OCI-LY7 (cell line): ENCODE data around the gene GBA2. TPM values are rescaled to one million over a fixed set of nuclear protein-coding genes. Genes with fewer than 3 reads are reported as not detected.

Experiments
- BruUV-seq: library from RNA; stranded (reverse); fragments of 400-500 nt; replicated peaks from 2 replicates; lab custom pipeline; 2021; lab: Mats Ljungman, UMichigan
- CTCF ChIA-PET: fragments of 300-600 bp; sonication (Branson Sonifier 250); formaldehyde crosslinking; loops from one replicate; lab custom pipeline; 2022; ENCODE audit warnings: antibody characterized with exemption; ENCODE audit not compliant: unreplicated experiment; lab: Charles Lee
- POLR2A ChIA-PET: fragments of 300-600 bp; sonication (Branson Sonifier 250); formaldehyde crosslinking; loops from one replicate; lab custom pipeline; 2022; ENCODE audit warnings: antibody characterized with exemption; lab: Charles Lee
- DNase-seq: peaks from one replicate; pipeline ENCODE4 v3.0.0-alpha.2; 2015; ENCODE audit warnings: low spot score
- H2AFZ ChIP-seq: fragments of 200-600 bp; sonication (generic), shearing (Covaris generic); 2 replicates; pipeline ENCODE4 v1.6.1; 2014; ENCODE audit warnings: mild to moderate bottlenecking, antibody characterized with exemption, low read length, moderate library complexity
- H3K27ac ChIP-seq: fragments of 200-600 bp; sonication (generic); 2 replicates; pipeline ENCODE4 v1.5.1; 2014; ENCODE audit warnings: mixed run types, low read depth, mild to moderate bottlenecking, moderate library complexity, low read length, inconsistent platforms; ENCODE audit not compliant: poor library complexity, severe bottlenecking
- H3K36me3 ChIP-seq: fragments of 200-600 bp; sonication (generic); 2 replicates; pipeline ENCODE4 v1.6.1; 2014; ENCODE audit warnings: mild to moderate bottlenecking, antibody characterized with exemption, low read length, moderate library complexity, mixed read lengths; ENCODE audit not compliant: insufficient read depth
- H3K4me1 ChIP-seq: fragments of 200-600 bp; sonication (generic); 2 replicates; pipeline ENCODE4 v1.5.1; 2014; ENCODE audit warnings: mild to moderate bottlenecking, low read length; ENCODE audit not compliant: insufficient read depth, poor library complexity, severe bottlenecking
- H3K4me2 ChIP-seq: fragments of 200-600 bp; sonication (generic); 2 replicates; pipeline ENCODE4 v1.6.1; 2014; ENCODE audit warnings: mild to moderate bottlenecking, low read length
- H3K4me3 ChIP-seq: fragments of 200-600 bp; sonication (generic); 2 replicates; pipeline ENCODE4 v1.5.1; 2014; ENCODE audit warnings: mild to moderate bottlenecking, low read depth, low read length; ENCODE audit not compliant: poor library complexity, severe bottlenecking
- H3K79me2 ChIP-seq: fragments of 200-600 bp; sonication (generic); 2 replicates; pipeline ENCODE4 v1.6.1; 2016; ENCODE audit warnings: low read depth, mild to moderate bottlenecking, low read length, moderate library complexity, mixed read lengths; ENCODE audit not compliant: insufficient read depth
- H3K9me2 ChIP-seq: fragments of 200-600 bp; sonication (generic); 2 replicates; pipeline ENCODE4 v1.6.1; 2016; ENCODE audit warnings: mild to moderate bottlenecking, low read length, mixed read lengths; ENCODE audit not compliant: insufficient read depth
- H3K9me3 ChIP-seq: fragments of 200-600 bp; sonication (generic); 2 replicates; pipeline ENCODE4 v1.6.1; 2014; ENCODE audit warnings: mild to moderate bottlenecking, mixed run types, low read length, mixed read lengths
- H4K20me1 ChIP-seq: fragments of 200-600 bp; sonication (generic); 2 replicates; pipeline ENCODE4 v1.6.1; 2014; ENCODE audit warnings: mild to moderate bottlenecking, antibody characterized with exemption, low read length, moderate library complexity, mixed read lengths; ENCODE audit not compliant: insufficient read depth
- EZH2phosphoT487 ChIP-seq: fragments of 200-600 bp; sonication (generic); IDR thresholded peaks from 2 replicates; pipeline ENCODE4 v1.6.1; 2018; ENCODE audit warnings: low read depth, borderline replicate concordance, mild to moderate bottlenecking, mixed run types, antibody characterized with exemption, low read length, moderate library complexity, mixed read lengths
- intact Hi-C: fragments of 100-400 bp; cut with micrococcal nuclease; formaldehyde crosslinking; loops from one replicate; pipeline ENCODE4 v1.10.0; 2022; ENCODE audit not compliant: unreplicated experiment
- total RNA-seq, 2 experiments: library from RNA; depleted of rRNA in 1 of 2; stranded (reverse); fragments of >200 nt in 1 of 2; shearing (Covaris generic) in 1 of 2; gene quantifications; 2 replicates each; pipeline ENCODE4 v1.2.3, GENCODE V29; 2014 to 2022
- TF ChIP-seq, protein P1 (sequence below): fragments of 200-600 bp; sonication (generic); conservative IDR thresholded peaks from 2 replicates; pipeline ENCODE4 v1.5.1; 2014; ENCODE audit warnings: mild to moderate bottlenecking, antibody characterized with exemption, low read length, moderate library complexity, mixed read lengths

GBA2 gene
- total RNA-seq, 2 experiments from 2014 or later, result 66.0 to 68.2 TPM

DNA sequence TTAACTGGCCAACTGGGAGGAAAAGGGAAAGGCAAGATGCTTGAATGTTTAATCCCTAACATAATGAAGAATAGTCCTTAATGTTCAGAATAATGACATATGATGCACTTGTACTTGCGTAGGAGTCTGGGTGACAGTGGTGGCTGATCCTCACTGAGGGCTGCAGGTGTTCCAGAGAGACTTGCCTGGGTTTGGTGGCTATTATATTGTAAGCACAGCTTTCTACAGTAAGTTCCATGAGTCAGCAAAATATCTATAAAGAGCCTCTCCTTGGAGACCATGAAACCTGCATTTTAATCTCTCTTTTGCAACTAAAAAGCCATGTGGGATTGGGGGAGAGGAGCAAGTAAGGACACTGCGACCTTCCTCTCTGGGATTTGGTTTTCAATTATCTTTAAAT, 40.5 kb upstream of the GBA2 start:
- Histone ChIP-seq H3K9me2 (no peaks in the 10 kb centered on the region), H2AFZ (no peak overlapping the region), H4K20me1 (no peaks in the 10 kb centered on the region), H3K27ac (no peak overlapping the region), H3K4me1 (peaks cover 19% of the 10 kb centered on the region), H3K4me2 (no peak overlapping the region), H3K9me3 (no peaks in the 10 kb centered on the region), H3K79me2 (no peaks in the 10 kb centered on the region), H3K36me3 (peaks cover 3% of the 10 kb centered on the region; the same call in 1 of the 2 replicates), H3K4me3 (no peak overlapping the region)
- no TSS peak for BruUV-seq
- CTCF ChIA-PET, result interaction anchor here (0.8 to 1.4 kb wide), 4 partner anchors 14 to 93 kb away, joined by 3 to 5 read pairs (median 4); partner anchors contain the start of gene HINT2
- no peak for DNase-seq
- TF ChIP-seq, protein P1, sequence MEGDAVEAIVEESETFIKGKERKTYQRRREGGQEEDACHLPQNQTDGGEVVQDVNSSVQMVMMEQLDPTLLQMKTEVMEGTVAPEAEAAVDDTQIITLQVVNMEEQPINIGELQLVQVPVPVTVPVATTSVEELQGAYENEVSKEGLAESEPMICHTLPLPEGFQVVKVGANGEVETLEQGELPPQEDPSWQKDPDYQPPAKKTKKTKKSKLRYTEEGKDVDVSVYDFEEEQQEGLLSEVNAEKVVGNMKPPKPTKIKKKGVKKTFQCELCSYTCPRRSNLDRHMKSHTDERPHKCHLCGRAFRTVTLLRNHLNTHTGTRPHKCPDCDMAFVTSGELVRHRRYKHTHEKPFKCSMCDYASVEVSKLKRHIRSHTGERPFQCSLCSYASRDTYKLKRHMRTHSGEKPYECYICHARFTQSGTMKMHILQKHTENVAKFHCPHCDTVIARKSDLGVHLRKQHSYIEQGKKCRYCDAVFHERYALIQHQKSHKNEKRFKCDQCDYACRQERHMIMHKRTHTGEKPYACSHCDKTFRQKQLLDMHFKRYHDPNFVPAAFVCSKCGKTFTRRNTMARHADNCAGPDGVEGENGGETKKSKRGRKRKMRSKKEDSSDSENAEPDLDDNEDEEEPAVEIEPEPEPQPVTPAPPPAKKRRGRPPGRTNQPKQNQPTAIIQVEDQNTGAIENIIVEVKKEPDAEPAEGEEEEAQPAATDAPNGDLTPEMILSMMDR, result no peak
- TF ChIP-seq EZH2phosphoT487, result no peak
- intact Hi-C loops, result no loop called here
- POLR2A ChIA-PET, result interaction anchor here (0.5 to 1.5 kb wide), 3 partner anchors 37 to 149 kb away, joined by 3 to 6 read pairs (median 5); partner anchors contain the start of genes GBA2 and RGP1

DNA sequence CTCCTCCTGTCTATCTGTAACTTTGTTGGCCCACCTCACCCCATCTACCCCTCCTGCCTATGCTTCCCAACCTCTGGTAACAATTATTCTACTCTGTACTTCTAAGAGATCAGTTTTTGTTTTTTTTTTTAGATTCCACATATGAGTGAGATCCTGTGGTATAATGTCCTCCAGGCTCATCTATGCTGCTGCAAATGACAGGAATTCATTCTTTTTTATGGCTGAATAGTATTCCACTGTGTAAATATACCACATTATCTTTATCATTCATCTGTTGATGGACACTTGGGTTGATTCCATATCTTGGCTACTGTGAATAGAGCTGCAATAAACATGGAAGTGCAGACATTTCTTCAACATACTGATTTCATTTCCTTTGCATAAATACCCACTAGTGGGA, 34.4 kb upstream of the GBA2 start:
- intact Hi-C loops, result no loop called here
- H4K20me1 ChIP-seq, result no peaks in the 10 kb centered on the region
- no peaks in the 10 kb centered on the region for H3K9me3 ChIP-seq
- no peak overlapping the region for H3K4me3 ChIP-seq
- H3K79me2 ChIP-seq, result no peaks in the 10 kb centered on the region
- H3K4me1 ChIP-seq, result peaks cover 19% of the 10 kb centered on the region
- H3K9me2 ChIP-seq, result no peaks in the 10 kb centered on the region
- TF ChIP-seq, protein P1, result no peak
- no peak for TF ChIP-seq EZH2phosphoT487
- ChIA-PET POLR2A (interaction anchor here (1.6 kb wide), 1 partner anchor 11 kb away, joined by 3 read pairs; no protein-coding TSS in a partner anchor), CTCF (no interaction called here)
- no peak for DNase-seq
- no peak overlapping the region for H2AFZ ChIP-seq
- H3K27ac ChIP-seq, result no peak overlapping the region
- no peak overlapping the region for H3K4me2 ChIP-seq
- H3K36me3 ChIP-seq, result peaks cover 15% of the 10 kb centered on the region
- BruUV-seq, result no TSS peak

DNA sequence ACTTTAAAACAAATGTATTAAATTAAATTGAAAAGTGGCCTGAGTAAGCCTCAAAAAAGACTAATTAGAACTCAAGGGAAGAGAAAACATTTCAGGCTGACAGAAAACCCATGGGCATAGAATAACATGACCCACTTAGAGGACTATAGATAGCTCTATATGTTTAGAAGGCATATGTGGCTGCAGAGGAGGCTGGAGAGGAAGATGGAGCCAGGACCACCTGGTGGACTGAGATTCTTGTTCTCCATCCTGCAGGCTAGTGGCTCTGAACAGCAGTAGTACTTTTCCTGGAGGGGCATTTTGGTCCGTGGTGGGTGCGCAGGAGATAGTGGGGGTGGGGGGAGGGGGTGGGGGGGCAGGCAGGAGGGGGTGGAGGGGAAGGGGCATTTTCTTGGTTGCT, 32.0 kb upstream of the GBA2 start:
- POLR2A ChIA-PET, result interaction anchor here (1.0 kb wide), 1 partner anchor 135 kb away, joined by 3 read pairs; no protein-coding TSS in a partner anchor

More for the DNA sequence above, 32.0 kb upstream of the GBA2 start:
- H3K4me1 ChIP-seq, result peaks cover 37% of the 10 kb centered on the region
- H3K36me3 ChIP-seq, result peaks cover 12% of the 10 kb centered on the region
- no peak for DNase-seq
- TF ChIP-seq, protein P1, result no peak
- TF ChIP-seq EZH2phosphoT487, result no peak
- no peak overlapping the region for H2AFZ ChIP-seq
- intact Hi-C loops, result no loop called here
- BruUV-seq, result no TSS peak
- no peaks in the 10 kb centered on the region; the same call in 1 of the 2 replicates for H3K79me2 ChIP-seq
- H3K27ac ChIP-seq, result no peak overlapping the region
- H3K4me3 ChIP-seq, result no peak overlapping the region
- H3K9me3 ChIP-seq, result no peaks in the 10 kb centered on the region
- H3K9me2 ChIP-seq, result no peaks in the 10 kb centered on the region
- no peaks in the 10 kb centered on the region for H4K20me1 ChIP-seq
- H3K4me2 ChIP-seq, result no peak overlapping the region
- CTCF ChIA-PET, result no interaction called here
